Vagina (tissue), 2 donors: ENCODE measurements around the gene NAA40.

Experiments used
- CTCF ChIP-seq, 3 experiments: fragments of 450-650 bp in 2 of 3; fragments of 200-600 bp in 1 of 3; sonication (generic) in 1 of 3; IDR thresholded peaks; one replicate each; pipeline ENCODE4 v1.5.1; 2017 to 2019; ENCODE audit warnings: antibody characterized with exemption in 3 of 3, mild to moderate bottlenecking in 2 of 3, moderate library complexity in 2 of 3
- POLR2A ChIP-seq, 2 donors: fragments of 450-650 bp; IDR thresholded peaks; one replicate each; pipeline ENCODE4 v1.6.1; 2017; ENCODE audit warnings: antibody characterized with exemption in 2 of 2, mild to moderate bottlenecking in 2 of 2, moderate library complexity in 2 of 2

DNA sequence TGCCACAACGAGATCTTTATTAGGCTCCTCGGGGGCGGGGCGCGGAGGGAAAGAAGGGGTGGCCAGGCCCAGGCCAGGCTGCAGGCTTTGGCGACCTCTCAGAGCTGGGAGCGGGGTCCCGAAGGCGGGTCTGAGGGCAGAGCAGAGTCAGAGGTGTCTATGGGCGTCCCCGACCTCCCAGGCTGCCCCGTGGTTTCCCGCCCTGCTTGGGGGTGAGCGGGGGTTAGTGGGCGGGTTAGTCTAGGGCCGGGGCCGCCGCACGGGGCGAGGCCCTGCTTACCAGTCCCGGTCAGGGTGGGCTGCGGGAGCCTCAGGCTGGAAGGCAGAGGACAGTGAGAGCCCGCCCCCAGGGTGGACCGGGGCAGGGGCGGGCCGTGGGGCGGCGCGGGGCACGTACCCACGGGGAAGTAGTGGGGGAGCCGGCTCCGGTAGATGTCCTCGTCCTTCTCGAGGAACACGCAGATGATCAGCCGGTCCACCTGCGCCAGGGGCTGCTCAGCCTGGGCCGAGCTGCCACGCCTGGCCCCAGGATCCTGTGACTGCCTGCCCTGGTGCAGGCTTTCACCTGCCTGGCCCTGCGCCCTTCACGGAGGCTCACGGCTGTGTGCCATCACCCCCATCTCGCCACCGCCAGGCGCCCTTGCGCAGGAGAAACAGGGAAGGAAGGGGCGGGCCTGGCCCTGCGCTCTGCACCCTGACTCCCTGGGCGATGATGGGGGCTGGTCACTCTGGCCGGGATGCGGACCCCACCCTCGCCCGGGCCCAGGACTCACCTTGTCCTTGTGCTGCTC is 60.0 kb downstream of the NAA40 start:
- no peak for TF ChIP-seq CTCF (IDR thresholded peaks at IDR 0.05)
- TF ChIP-seq POLR2A (IDR thresholded peaks at IDR 0.05): no peak
